ENCODE measurements around the gene APOC4.

APOC4 gene

GRCh38 chr19:44958090-44958489, 16.1 kb downstream of the APOC4 start:
- Histone ChIP-seq H3K36me3 (replicated peaks; ENCODE audit: insufficient read depth, low read length) (no peaks in the 10 kb centered on the region), H3K4me1 (ENCODE audit: low read length) (peaks cover 40% of the 10 kb centered on the region), H2AFZ (ENCODE audit: low read length) (no peak overlapping the region), H3K9me2 (replicated peaks; ENCODE audit: insufficient read depth, low read length) (no peaks in the 10 kb centered on the region), H3K4me3 (ENCODE audit: low read length) (no peak overlapping the region), H3F3A (ENCODE audit: insufficient read depth, low read length) (peaks cover 13% of the 10 kb centered on the region), H3K27me3 (replicated peaks; ENCODE audit: insufficient read depth, low read length) (no peaks in the 10 kb centered on the region), H4K20me1 (ENCODE audit: insufficient read depth, low read length) (no peaks in the 10 kb centered on the region; the same call in none of the 2 replicates), H3K79me2 (ENCODE audit: low read length) (peaks cover 87% of the 10 kb centered on the region), H3K4me2 (ENCODE audit: low read depth, low read length) (no peak overlapping the region), H3K27ac (ENCODE audit: low read length) (no peak overlapping the region), H3K9me3 (replicated peaks; ENCODE audit: insufficient read depth, low read length) (no peaks in the 10 kb centered on the region), H3K9ac (ENCODE audit: low read length) (no peak overlapping the region)
- no peak for DNase-seq
- TF ChIP-seq CTCF (IDR thresholded peaks at IDR 0.05; ENCODE audit: low read length) = no peak
- no peak for TF ChIP-seq EZH2 (optimal IDR thresholded peaks at IDR 0.05; ENCODE audit: low read depth, low read length)

- no peak for DNase-seq
- peaks cover 8% of the 10 kb centered on the region; the same call in 1 of the 2 replicates for H3F3A ChIP-seq (ENCODE audit: insufficient read depth, low read length)
- H3K79me2 ChIP-seq (ENCODE audit: low read length) = peaks cover 76% of the 10 kb centered on the region
- H3K27me3 ChIP-seq (replicated peaks; ENCODE audit: insufficient read depth, low read length) = no peaks in the 10 kb centered on the region
- no peaks in the 10 kb centered on the region for H3K9me2 ChIP-seq (replicated peaks; ENCODE audit: insufficient read depth, low read length)
- no peak overlapping the region for H3K9ac ChIP-seq (ENCODE audit: low read length)
- no peak overlapping the region for H3K4me3 ChIP-seq (ENCODE audit: low read length)
- peaks cover 35% of the 10 kb centered on the region for H3K4me1 ChIP-seq (ENCODE audit: low read length)
- H4K20me1 ChIP-seq (ENCODE audit: insufficient read depth, low read length) = no peaks in the 10 kb centered on the region; the same call in none of the 2 replicates
- TF ChIP-seq CTCF (IDR thresholded peaks at IDR 0.05; ENCODE audit: low read length) = no peak
- no peak for TF ChIP-seq EZH2phosphoT487 (IDR thresholded peaks at IDR 0.05; ENCODE audit: low read length)
- no peak for TF ChIP-seq EZH2 (optimal IDR thresholded peaks at IDR 0.05; ENCODE audit: low read depth, low read length)
- H3K36me3 ChIP-seq (replicated peaks; ENCODE audit: insufficient read depth, low read length) = peaks cover 3% of the 10 kb centered on the region; the same call in 1 of the 2 replicates
- H3K9me3 ChIP-seq (replicated peaks; ENCODE audit: insufficient read depth, low read length) = no peaks in the 10 kb centered on the region
- no peak overlapping the region for H3K27ac ChIP-seq (ENCODE audit: low read length)
- H2AFZ ChIP-seq (ENCODE audit: low read length) = no peak overlapping the region
- no peak overlapping the region for H3K4me2 ChIP-seq (ENCODE audit: low read depth, low read length)
Observed at GRCh38 chr19:44959691-44960090, 17.7 kb downstream of the APOC4 start.

- TF ChIP-seq EZH2 (optimal IDR thresholded peaks at IDR 0.05; ENCODE audit: low read depth, low read length) = no peak
- no peak overlapping the region for H3K4me3 ChIP-seq (ENCODE audit: low read length)
- no peak overlapping the region for H2AFZ ChIP-seq (ENCODE audit: low read length)
- no peak for DNase-seq
- peaks cover 6% of the 10 kb centered on the region; the same call in 1 of the 2 replicates for H3K36me3 ChIP-seq (replicated peaks; ENCODE audit: insufficient read depth, low read length)
- H3K9ac ChIP-seq (ENCODE audit: low read length) = no peak overlapping the region
- peaks cover 8% of the 10 kb centered on the region; the same call in 1 of the 2 replicates for H3F3A ChIP-seq (ENCODE audit: insufficient read depth, low read length)
- no peaks in the 10 kb centered on the region for H3K9me3 ChIP-seq (replicated peaks; ENCODE audit: insufficient read depth, low read length)
- H3K27ac ChIP-seq (ENCODE audit: low read length) = peak overlapping the region; percentile 62; the same call in 1 of the 2 replicates
- H3K27me3 ChIP-seq (replicated peaks; ENCODE audit: insufficient read depth, low read length) = no peaks in the 10 kb centered on the region
- peak overlapping the region; percentile 22; the same call in 1 of the 2 replicates for H3K4me2 ChIP-seq (ENCODE audit: low read depth, low read length)
- H3K79me2 ChIP-seq (ENCODE audit: low read length) = peaks cover 70% of the 10 kb centered on the region
- no peaks in the 10 kb centered on the region; the same call in none of the 2 replicates for H4K20me1 ChIP-seq (ENCODE audit: insufficient read depth, low read length)
- H3K4me1 ChIP-seq (ENCODE audit: low read length) = peaks cover 35% of the 10 kb centered on the region
- H3K9me2 ChIP-seq (replicated peaks; ENCODE audit: insufficient read depth, low read length) = no peaks in the 10 kb centered on the region
Observed at GRCh38 chr19:44960906-44961728, 19.1 kb downstream of the APOC4 start.
